IMR-90 (cell line): Measurements from ENCODE around the gene ZNF618.

ENCODE experiments used
- CTCF ChIP-seq: conservative IDR thresholded peaks from 2 replicates; pipeline ENCODE4 v1.5.1; 2012; ENCODE audit warnings: mild to moderate bottlenecking, low read depth, low read length, improper control_type of control experiment
- POLR2A ChIP-seq: IDR thresholded peaks from 2 replicates; pipeline ENCODE4 v1.6.1; 2012; ENCODE audit warnings: mild to moderate bottlenecking, low read depth, low read length
- RAD21 ChIP-seq: IDR thresholded peaks from 2 replicates; pipeline ENCODE4 v1.6.1; 2012; ENCODE audit warnings: low read length, improper control_type of control experiment
- RCOR1 ChIP-seq: IDR thresholded peaks from 2 replicates; pipeline ENCODE4 v1.6.1; 2012; ENCODE audit warnings: mild to moderate bottlenecking, low read length, improper control_type of control experiment; ENCODE audit not compliant: insufficient replicate concordance
- RFX5 ChIP-seq: IDR thresholded peaks from 2 replicates; pipeline ENCODE4 v1.8.0; 2012; ENCODE audit warnings: low read depth, mild to moderate bottlenecking, low read length, moderate library complexity
- SMC3 ChIP-seq: fragments of 150-350 bp; IDR thresholded peaks from 2 replicates; pipeline ENCODE4 v1.6.1; 2016; ENCODE audit warnings: low read depth, mild to moderate bottlenecking, antibody characterized with exemption, low read length, moderate library complexity
- USF2 ChIP-seq: fragments of 150-350 bp; IDR thresholded peaks from 2 replicates; pipeline ENCODE4 v1.6.1; 2017; ENCODE audit warnings: mild to moderate bottlenecking, antibody characterized with exemption, low read length, low read depth

- no peak for TF ChIP-seq CTCF
- no peak for TF ChIP-seq RFX5
- no peak for TF ChIP-seq RCOR1
- TF ChIP-seq POLR2A = no peak
- no peak for TF ChIP-seq USF2
- no peak for TF ChIP-seq RAD21
- no peak for TF ChIP-seq SMC3
Measured at GRCh38 chr9:113927277-113927676, 51.2 kb downstream of the ZNF618 start.
